ACC112 (cell line): Measurements from ENCODE around the gene TAS1R3.

Source experiments
- H2AFZ ChIP-seq: fragments of 200-600 bp; sonication (generic); one replicate; pipeline ENCODE4 v1.6.0; 2017; ENCODE audit warnings: antibody characterized with exemption, low read length; ENCODE audit not compliant: unreplicated experiment
- H3K27ac ChIP-seq: fragments of 200-600 bp; sonication (generic); 2 replicates; pipeline ENCODE4 v1.5.1; 2014; ENCODE audit warnings: low read depth, mild to moderate bottlenecking, antibody characterized with exemption, low read length, moderate library complexity
- H3K27me3 ChIP-seq: fragments of 200-600 bp; sonication (generic); 2 replicates; pipeline ENCODE4 v1.6.1; 2014; ENCODE audit warnings: mild to moderate bottlenecking, antibody characterized with exemption, low read length, moderate library complexity, mixed read lengths; ENCODE audit not compliant: insufficient read depth
- H3K36me3 ChIP-seq: fragments of 200-600 bp; sonication (generic); 2 replicates; pipeline ENCODE4 v1.6.1; 2016; ENCODE audit warnings: mild to moderate bottlenecking, antibody characterized with exemption, low read length, moderate library complexity, mixed read lengths; ENCODE audit not compliant: insufficient read depth
- H3K4me1 ChIP-seq: fragments of 200-600 bp; sonication (generic); one replicate; pipeline ENCODE4 v1.6.1; 2016; ENCODE audit warnings: low read length, mixed read lengths; ENCODE audit not compliant: insufficient read depth, unreplicated experiment, control insufficient read depth
- H3K4me3 ChIP-seq: fragments of 200-600 bp; sonication (generic); 2 replicates; pipeline ENCODE4 v1.5.1; 2014; ENCODE audit warnings: mild to moderate bottlenecking, low read depth, low read length
- H3K79me2 ChIP-seq: fragments of 200-600 bp; sonication (generic); one replicate; pipeline ENCODE4 v1.6.0; 2016; ENCODE audit warnings: low read length; ENCODE audit not compliant: control insufficient read depth, unreplicated experiment, insufficient read depth

TAS1R3 gene

GRCh38 chr1:1296070-1297061 lies 34.7 kb upstream of the TAS1R3 start:
- no peak overlapping the region for H2AFZ ChIP-seq
- peaks cover 3% of the 10 kb centered on the region for H3K4me1 ChIP-seq
- no peaks in the 10 kb centered on the region for H3K27me3 ChIP-seq
- no peak overlapping the region for H3K27ac ChIP-seq
- H3K36me3 ChIP-seq: no peaks in the 10 kb centered on the region
- no peak overlapping the region for H3K4me3 ChIP-seq
- H3K79me2 ChIP-seq: no peaks in the 10 kb centered on the region

GRCh38 chr1:1297802-1298424 lies 33.2 kb upstream of the TAS1R3 start:
- no peak overlapping the region for H3K4me3 ChIP-seq
- no peak overlapping the region for H3K27ac ChIP-seq
- H2AFZ ChIP-seq: no peak overlapping the region
- H3K4me1 ChIP-seq: no peaks in the 10 kb centered on the region
- peaks cover under 1% of the 10 kb centered on the region for H3K79me2 ChIP-seq
- no peaks in the 10 kb centered on the region for H3K36me3 ChIP-seq
- H3K27me3 ChIP-seq: no peaks in the 10 kb centered on the region

GRCh38 chr1:1298861-1299685 lies 32.0 kb upstream of the TAS1R3 start:
- no peaks in the 10 kb centered on the region for H3K36me3 ChIP-seq
- H2AFZ ChIP-seq: no peak overlapping the region
- H3K27ac ChIP-seq: no peak overlapping the region
- no peak overlapping the region for H3K4me3 ChIP-seq
- peaks cover 11% of the 10 kb centered on the region for H3K79me2 ChIP-seq
- H3K27me3 ChIP-seq: no peaks in the 10 kb centered on the region
- H3K4me1 ChIP-seq: no peaks in the 10 kb centered on the region

GRCh38 chr1:1299686-1300351 lies 31.3 kb upstream of the TAS1R3 start:
- no peak overlapping the region for H2AFZ ChIP-seq
- H3K4me1 ChIP-seq: peaks cover 5% of the 10 kb centered on the region
- H3K27ac ChIP-seq: no peak overlapping the region
- peaks cover 15% of the 10 kb centered on the region for H3K79me2 ChIP-seq
- no peaks in the 10 kb centered on the region for H3K27me3 ChIP-seq
- no peak overlapping the region for H3K4me3 ChIP-seq
- no peaks in the 10 kb centered on the region for H3K36me3 ChIP-seq

GRCh38 chr1:1300352-1300739 lies 30.7 kb upstream of the TAS1R3 start:
- Histone ChIP-seq H3K27ac (no peak overlapping the region), H3K36me3 (no peaks in the 10 kb centered on the region), H3K79me2 (peaks cover 15% of the 10 kb centered on the region), H3K4me3 (no peak overlapping the region), H3K27me3 (no peaks in the 10 kb centered on the region), H2AFZ (no peak overlapping the region), H3K4me1 (peaks cover 10% of the 10 kb centered on the region)

- Histone ChIP-seq H3K4me3 (no peak overlapping the region), H2AFZ (no peak overlapping the region), H3K79me2 (peaks cover 29% of the 10 kb centered on the region), H3K27ac (no peak overlapping the region), H3K36me3 (no peaks in the 10 kb centered on the region), H3K4me1 (peaks cover 27% of the 10 kb centered on the region), H3K27me3 (no peaks in the 10 kb centered on the region)
Observed at GRCh38 chr1:1302006-1302430, 29.1 kb upstream of the TAS1R3 start.

- Histone ChIP-seq H2AFZ (no peak overlapping the region), H3K27ac (no peak overlapping the region), H3K79me2 (peaks cover 31% of the 10 kb centered on the region), H3K27me3 (no peaks in the 10 kb centered on the region), H3K4me1 (peaks cover 28% of the 10 kb centered on the region), H3K36me3 (no peaks in the 10 kb centered on the region), H3K4me3 (no peak overlapping the region)
Observed at GRCh38 chr1:1302951-1303509, 28.1 kb upstream of the TAS1R3 start.

- no peak overlapping the region for H3K27ac ChIP-seq
- H3K4me3 ChIP-seq: no peak overlapping the region
Observed at GRCh38 chr1:1303736-1304135, 27.3 kb upstream of the TAS1R3 start.

GRCh38 chr1:1304331-1305299 lies 26.5 kb upstream of the TAS1R3 start:
- H3K4me1 ChIP-seq: peaks cover 33% of the 10 kb centered on the region
- peak overlapping the region; percentile 25 for H2AFZ ChIP-seq
- H3K36me3 ChIP-seq: no peaks in the 10 kb centered on the region
- H3K27ac ChIP-seq: peak overlapping the region; percentile 57; the same call in 1 of the 2 replicates
- peaks cover 38% of the 10 kb centered on the region for H3K79me2 ChIP-seq
- peak overlapping the region; percentile 99 for H3K4me3 ChIP-seq
- H3K27me3 ChIP-seq: no peaks in the 10 kb centered on the region

More at GRCh38 chr1:1303736-1304135, 27.3 kb upstream of the TAS1R3 start:
- Histone ChIP-seq H3K27me3 (no peaks in the 10 kb centered on the region), H3K36me3 (no peaks in the 10 kb centered on the region), H2AFZ (no peak overlapping the region), H3K4me1 (peaks cover 28% of the 10 kb centered on the region), H3K79me2 (peaks cover 31% of the 10 kb centered on the region)
